Measurements from ENCODE around the gene SH2D1B. TPM values are rescaled to one million over a fixed set of nuclear protein-coding genes. Genes with fewer than 3 reads are reported as not detected.
"Not testable (repeated sequence)": the region's sequence is repeated elsewhere in the genome, so short reads cannot be mapped to it uniquely, and the experiment has no call there.

The SH2D1B gene, protein sequence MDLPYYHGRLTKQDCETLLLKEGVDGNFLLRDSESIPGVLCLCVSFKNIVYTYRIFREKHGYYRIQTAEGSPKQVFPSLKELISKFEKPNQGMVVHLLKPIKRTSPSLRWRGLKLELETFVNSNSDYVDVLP
- total RNA-seq (under 1 TPM in 4 of 10 donors, not detected in 6; 0.15 to 0.60 (median 0.17) TPM), polyA plus RNA-seq (under 1 TPM in 1 of 2 donors, not detected in 1; 0.09 TPM)
- long read RNA-seq, donor 1, result 0 reads
- long read RNA-seq, donor 2, result 0 reads
- long read RNA-seq, donor 3, result 0 reads

DNA sequence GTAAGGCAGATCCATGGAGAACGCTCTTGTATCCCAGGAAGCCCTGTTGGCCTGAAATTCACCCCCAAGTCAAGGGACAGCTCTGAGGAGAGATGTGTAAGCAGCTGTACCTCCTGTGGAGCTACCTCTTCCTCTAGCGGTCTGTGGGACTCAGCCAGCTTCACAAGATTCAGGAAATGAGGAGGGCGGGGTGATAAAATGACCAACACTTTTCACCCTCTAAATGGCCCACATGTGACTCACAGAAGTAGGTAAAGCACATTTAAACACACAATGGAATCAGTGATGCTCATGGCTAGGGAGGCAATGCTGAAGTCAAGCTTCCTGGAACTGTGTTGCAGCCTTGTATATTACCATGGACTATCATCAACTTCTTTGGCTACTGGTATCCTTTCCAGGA lies at the start of gene SH2D1B:
Gene SH2D1B, minus strand, starts transcription at position 135 of the 400 bp plus-strand sequence. Its CDS starts 120 bp downstream, at position 15.
- TF ChIP-seq, protein P1, sequence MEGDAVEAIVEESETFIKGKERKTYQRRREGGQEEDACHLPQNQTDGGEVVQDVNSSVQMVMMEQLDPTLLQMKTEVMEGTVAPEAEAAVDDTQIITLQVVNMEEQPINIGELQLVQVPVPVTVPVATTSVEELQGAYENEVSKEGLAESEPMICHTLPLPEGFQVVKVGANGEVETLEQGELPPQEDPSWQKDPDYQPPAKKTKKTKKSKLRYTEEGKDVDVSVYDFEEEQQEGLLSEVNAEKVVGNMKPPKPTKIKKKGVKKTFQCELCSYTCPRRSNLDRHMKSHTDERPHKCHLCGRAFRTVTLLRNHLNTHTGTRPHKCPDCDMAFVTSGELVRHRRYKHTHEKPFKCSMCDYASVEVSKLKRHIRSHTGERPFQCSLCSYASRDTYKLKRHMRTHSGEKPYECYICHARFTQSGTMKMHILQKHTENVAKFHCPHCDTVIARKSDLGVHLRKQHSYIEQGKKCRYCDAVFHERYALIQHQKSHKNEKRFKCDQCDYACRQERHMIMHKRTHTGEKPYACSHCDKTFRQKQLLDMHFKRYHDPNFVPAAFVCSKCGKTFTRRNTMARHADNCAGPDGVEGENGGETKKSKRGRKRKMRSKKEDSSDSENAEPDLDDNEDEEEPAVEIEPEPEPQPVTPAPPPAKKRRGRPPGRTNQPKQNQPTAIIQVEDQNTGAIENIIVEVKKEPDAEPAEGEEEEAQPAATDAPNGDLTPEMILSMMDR (IDR thresholded peaks at IDR 0.05), result no peak
- no peak within 1 kb of the TSS for H3K4me3 ChIP-seq

DNA sequence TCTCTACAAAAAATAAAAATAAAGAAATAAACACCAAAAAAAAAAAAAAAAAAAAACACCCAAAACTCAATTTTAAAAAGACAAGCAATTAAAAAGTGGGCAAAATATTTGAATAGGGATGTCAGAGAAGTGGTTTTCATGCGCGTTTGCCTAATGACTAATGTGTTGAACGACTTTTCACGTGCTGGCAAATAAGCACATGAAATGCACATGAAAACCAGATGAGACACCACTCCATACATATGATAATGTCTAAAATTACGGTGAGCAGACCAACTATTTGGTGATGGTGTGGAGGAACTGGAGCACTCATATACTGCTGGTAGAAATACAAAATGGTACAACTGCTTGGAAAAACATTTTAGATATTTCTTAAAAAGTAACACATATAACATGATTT lies 46.3 kb upstream of the SH2D1B start:
- Histone ChIP-seq H3K27me3 (no peaks in the 10 kb centered on the region), H3K27ac (no peak overlapping the region), H3K9me3 (no peaks in the 10 kb centered on the region), H3K36me3 (no peaks in the 10 kb centered on the region), H3K4me3 (no peak overlapping the region), H3K4me1 (no peaks in the 10 kb centered on the region)
- intact Hi-C loops (cut with DNase I), result no loop called here
- ATAC-seq, result no peak
- TF ChIP-seq, protein P1 (IDR thresholded peaks at IDR 0.05), result no peak
- 94% methylated on average over 5 of the region's 5 CpGs for WGBS, 2 donors
- DNase-seq, result no peak

More for the DNA sequence above, at the start of gene SH2D1B:
- no peaks in the 10 kb centered on the region for H3K4me1 ChIP-seq
- no peak for ATAC-seq
- H3K9me3 ChIP-seq, result peaks cover 0 to 6% (median 0%) of the 10 kb centered on the region in 11 donors
- no peaks in the 10 kb centered on the region for H3K36me3 ChIP-seq
- 56 to 71% methylated on average over 3 of the region's 3 CpGs for WGBS, 2 donors
- intact Hi-C loops (cut with DNase I), result no loop called here
- H3K27ac ChIP-seq, result no peak within 1 kb of the TSS
- peaks cover 0 to 15% (median 3%) of the 10 kb centered on the region in 7 donors for H3K27me3 ChIP-seq
- no peak for DNase-seq

DNA sequence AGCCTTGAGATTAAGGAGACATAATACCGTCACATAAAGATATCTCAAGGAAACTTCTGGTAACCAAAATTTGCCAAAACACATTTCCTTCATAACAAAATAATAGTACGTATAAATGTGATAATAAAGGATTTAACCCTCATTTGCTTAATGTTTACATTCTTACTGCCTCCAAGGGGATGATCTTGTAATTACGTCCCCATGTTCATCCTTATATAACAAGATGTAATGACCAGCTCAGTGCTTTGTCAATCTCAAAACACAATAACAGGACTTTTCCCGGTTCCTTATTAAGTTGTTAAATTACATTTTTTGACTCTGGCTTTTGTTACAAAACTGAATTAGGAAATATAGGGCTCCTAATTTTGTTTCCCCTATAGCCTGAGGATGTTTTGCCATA lies 44.4 kb upstream of the SH2D1B start:
- ATAC-seq (no peak), DNase-seq (no peak)
- TF ChIP-seq, protein P1 (IDR thresholded peaks at IDR 0.05), result no peak
- no peaks in the 10 kb centered on the region for H3K9me3 ChIP-seq
- H3K27me3 ChIP-seq, result no peaks in the 10 kb centered on the region
- no peaks in the 10 kb centered on the region for H3K36me3 ChIP-seq
- intact Hi-C loops (cut with DNase I), result no loop called here
- 86 to 88% methylated on average over 4 of the region's 4 CpGs for WGBS, 2 donors
- H3K27ac ChIP-seq, result no peak overlapping the region
- H3K4me3 ChIP-seq, result no peak overlapping the region
- no peaks in the 10 kb centered on the region for H3K4me1 ChIP-seq

DNA sequence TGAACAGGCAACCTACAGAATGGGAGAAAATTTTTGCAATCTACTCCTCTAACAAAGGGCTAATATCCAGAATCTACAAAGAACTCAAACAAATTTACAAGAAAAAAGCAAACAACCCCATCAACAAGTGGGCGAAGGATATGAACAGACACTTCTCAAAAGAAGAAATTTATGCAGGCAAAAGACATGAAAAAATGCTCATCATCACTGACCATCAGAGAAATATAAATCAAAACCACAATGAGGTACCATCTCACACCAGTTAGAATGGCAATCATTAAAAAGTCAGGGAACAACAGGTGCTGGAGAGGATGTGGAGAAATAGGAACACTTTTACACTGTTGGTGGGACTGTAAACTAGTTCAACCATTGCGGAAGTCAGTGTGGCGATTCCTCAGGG lies 42.4 kb upstream of the SH2D1B start:
- H3K27ac ChIP-seq; H3K36me3 ChIP-seq; H3K9me3 ChIP-seq; intact Hi-C loops (cut with DNase I); H3K4me3 ChIP-seq; H3K27me3 ChIP-seq; DNase-seq; H3K4me1 ChIP-seq; ATAC-seq: not testable (repeated sequence)
- WGBS, 2 donors, result 96% methylated on average over 1 of the region's 3 CpGs

DNA sequence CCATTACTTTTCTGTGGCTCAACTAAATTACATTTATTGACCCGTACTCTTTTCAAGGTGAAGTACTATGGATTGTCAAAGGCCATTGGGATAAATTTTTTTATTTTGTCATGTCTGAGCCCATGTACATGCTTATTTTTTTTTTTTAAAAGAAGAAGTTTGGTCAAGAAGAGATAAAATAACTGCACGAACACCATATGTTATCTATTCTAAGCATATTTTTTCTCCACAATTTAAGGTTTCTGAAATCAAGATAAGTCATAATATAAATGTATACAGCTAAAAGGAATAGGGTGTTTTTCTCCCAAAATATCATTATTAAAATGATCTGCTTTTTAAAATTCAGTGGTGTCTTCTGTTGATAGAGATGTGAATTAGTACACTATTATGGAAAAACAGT lies 35.0 kb upstream of the SH2D1B start:
- no peak overlapping the region for H3K27ac ChIP-seq
- H3K4me3 ChIP-seq, result no peak overlapping the region
- H3K27me3 ChIP-seq, result peaks cover 0 to 31% (median 10%) of the 10 kb centered on the region in 7 donors
- TF ChIP-seq, protein P1 (IDR thresholded peaks at IDR 0.05), result no peak
- intact Hi-C loops (cut with DNase I), result no loop called here
- no peaks in the 10 kb centered on the region for H3K9me3 ChIP-seq
- 81 to 83% methylated on average over 2 of the region's 2 CpGs for WGBS, 2 donors
- H3K4me1 ChIP-seq, result no peaks in the 10 kb centered on the region
- no peak for ATAC-seq
- no peak for DNase-seq
- H3K36me3 ChIP-seq, result no peaks in the 10 kb centered on the region

Data from heart right ventricle (tissue), 16 donors.